ENCODE measurements around the gene L3HYPDH.

L3HYPDH gene

DNA sequence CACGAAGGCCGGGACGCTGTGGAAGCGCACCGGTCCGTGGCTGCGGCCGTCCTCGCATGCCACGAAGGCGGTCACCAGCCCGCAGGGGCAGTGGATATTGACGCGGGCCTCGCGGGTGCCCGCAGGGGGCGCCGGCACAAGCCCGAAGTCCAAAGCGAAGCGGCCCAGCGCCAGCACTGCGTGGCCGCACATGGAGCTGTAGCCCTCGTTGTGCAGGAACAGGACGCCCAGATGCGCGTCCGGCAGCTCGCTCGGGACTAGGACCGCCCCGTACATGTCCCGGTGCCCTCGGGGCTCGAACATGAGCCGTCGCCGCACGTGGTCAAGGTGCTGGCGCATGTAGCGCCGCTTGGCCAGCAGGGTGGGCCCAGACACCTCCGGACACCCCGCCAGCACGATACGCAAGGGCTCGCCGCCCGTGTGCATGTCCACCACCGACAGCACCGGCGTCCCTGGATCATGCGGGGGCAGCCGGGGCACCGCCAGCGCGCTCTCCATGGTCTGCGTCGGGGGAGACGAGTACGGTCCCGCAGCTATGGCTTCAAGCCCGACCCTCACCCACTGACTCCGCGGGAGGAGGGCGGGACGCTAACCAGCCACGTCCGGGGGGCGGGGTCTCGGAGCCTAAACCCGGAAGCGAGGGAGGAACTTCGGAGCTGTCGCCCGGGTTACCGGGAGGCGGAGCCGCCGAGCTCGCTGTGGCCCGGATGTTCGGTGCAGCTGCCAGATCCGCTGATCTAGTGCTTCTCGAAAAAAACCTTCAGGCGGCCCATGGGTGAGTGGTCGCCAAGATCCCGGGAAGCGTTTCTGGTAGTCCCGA is at the start of gene L3HYPDH, which contains the start of gene JKAMP:
Gene L3HYPDH (minus strand): TSS at position 590 of the 820 bp plus-strand sequence. CDS start 92 bp downstream, at position 498.
Gene JKAMP (plus strand): TSS at position 699 of the 820 bp plus-strand sequence. CDS start 73 bp downstream, at position 772.
- DNase-seq (ENCODE audit: low spot score) = peak; percentile 96

DNA sequence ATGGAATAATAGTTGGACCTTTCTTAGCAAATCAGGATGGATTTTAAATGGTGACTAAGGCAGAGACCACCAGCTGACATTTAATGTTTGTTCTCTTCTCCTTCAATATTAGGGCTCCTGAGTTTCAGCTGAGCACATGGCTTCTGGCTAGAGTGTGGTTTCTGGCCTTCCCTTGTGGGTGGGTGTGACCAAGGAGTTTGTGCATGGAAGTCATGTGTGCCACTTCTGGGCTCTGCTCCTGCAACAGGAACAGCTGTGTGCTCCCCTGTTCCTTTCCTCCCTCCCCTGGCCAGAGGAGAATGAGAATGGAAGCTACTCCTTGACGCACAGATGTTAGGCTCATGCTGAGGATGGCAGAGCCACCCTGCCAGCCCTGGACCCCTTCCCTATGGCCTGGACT is 48.2 kb upstream of the L3HYPDH start:
- DNase-seq (ENCODE audit: low spot score) = no peak

DNA sequence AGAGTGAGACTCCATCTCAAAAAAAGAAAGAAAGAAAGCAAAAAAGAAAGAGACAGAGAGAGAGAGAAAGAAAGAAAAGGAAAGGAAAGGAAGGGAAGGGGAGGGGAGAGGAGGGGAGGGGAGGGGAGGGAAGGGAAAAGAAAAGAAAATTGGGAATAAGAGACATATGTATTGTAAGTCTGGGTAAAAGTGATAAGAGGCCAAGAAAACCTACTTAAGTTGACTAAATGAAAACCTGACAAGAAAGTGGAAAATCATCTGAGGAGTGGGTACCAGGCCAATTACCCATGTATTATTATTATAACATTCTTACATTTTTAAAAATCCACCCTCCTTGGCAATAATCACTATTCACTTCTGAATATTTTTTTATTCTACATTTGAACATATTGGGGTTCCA is 46.1 kb upstream of the L3HYPDH start:
- no peak for DNase-seq (ENCODE audit: low spot score)

DNA sequence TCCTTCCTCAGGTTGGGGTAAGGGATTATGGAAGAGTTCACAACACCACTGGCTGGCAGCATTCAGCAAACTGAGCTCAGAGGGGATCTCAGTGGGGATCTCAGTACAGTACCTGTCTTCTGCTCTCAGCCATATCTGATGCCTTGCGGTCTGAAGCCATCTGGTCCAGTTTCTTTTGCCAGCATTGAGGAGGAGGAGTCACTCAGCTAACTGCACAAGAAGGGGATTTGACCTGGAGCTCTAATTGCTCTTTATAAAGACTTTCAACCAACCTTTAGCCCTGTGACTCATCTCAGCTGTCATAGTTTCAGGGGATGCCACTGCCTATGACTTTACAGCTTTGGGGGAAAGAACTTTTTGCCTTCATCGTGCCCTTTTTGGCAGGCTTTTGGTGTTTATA is 45.0 kb upstream of the L3HYPDH start:
- no peak for DNase-seq (ENCODE audit: low spot score)

DNA sequence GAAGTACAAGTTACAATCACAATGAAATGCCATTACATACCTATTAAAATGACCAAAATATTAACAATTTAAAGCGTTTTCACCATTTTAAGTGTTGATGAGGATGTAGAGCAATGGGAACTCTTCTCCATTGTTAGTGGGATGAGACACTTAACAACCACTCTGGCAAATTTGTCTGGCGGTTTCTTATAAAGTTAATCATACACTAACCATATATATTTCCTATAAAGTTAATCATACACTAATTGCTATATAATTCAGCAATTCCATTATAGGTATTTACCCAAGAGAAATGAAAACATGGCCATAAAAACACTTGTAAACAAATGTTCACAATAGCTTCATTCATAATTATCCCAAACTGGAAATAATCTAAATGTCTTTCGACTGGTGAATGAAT is 36.0 kb upstream of the L3HYPDH start:
- DNase-seq (ENCODE audit: low spot score) = no peak

DNA sequence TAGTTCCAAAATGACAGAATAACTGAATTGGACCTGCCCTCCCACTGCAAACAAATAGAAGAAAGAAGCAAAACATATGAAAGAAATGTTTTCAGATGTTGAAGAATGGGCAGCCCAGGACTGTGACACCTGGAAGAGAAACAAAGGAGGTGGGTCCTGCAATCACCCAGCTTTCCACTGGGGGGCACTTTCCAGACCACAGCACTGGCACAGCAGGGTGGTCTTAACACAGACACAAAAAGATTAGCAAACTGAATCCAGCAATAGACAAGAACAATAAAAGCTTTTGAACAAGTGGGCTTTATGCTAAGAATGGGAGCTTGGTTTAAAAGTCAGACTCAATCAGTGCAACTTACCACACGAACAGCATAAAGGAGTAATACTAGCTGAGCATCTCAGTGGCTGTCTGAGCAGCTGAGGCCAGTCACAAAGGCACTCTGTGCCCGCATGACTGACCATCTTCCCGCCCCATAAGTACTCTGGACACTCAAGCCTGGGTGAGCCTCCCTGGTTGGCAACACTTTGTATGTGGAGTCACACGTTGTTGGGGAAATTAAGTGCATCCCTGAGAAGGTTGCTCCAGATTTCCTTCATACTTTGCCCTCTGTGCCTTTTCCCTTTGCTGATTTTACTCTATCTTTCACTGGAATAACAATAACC is 27.8 kb upstream of the L3HYPDH start:
- DNase-seq (ENCODE audit: low spot score) = peak; percentile 60

DNA sequence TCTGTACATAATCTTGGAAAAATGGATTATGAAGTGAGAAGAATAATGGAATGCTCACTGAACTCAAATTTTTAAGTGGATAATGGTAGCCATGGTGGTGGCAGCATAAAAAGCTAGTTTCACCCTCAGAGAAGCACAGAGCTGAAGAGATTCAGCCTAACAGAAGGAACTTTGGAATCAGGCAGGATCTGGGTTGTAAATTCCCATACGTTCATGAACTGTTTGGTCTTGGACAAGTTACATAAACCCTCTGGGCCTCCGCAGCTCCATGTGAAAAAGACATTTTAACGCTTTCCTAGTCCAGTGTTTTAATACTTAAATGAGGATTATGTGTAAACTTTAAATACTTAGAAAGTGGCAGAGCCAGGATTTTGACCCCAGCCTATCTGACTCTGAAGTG is 26.8 kb upstream of the L3HYPDH start:
- no peak for DNase-seq (ENCODE audit: low spot score)

DNA sequence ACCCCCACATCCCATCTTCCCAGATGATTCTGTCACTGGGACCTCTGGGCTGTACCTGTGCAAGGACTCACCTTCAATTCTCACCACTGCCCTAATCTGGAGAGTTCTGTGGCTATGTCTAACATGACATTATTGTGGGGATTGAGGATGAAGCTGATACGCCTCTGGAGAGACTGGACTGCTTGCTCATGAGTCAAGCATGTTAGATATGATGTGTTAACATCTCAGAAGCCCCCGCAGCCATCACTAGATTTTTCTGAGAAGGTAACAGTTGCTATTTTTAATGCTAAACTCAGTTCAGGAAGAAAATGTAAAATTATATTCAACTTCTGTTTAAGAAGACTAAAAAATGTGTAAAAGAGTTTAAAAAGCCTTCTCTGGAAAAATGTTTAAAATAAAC is 25.8 kb upstream of the L3HYPDH start:
- DNase-seq (ENCODE audit: low spot score) = no peak

DNA sequence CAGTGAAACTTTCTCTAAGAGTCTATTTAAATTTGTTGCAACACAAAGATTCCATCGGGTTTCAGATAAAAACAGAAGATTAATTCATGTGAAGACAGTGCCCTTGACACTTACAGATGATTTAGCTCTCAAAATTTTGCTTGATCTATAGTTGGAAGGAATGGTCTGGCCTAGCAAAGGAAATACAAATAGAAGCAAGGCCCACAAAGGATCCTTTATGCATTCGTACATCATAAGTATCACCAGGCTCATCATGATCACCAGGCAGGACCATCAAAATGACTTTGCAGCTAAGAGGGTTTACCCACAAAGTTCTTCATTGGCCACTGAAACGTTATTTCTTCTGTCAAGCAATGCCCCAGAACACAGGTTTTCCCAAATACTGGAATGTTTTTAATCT is 24.9 kb upstream of the L3HYPDH start:
- no peak for DNase-seq (ENCODE audit: low spot score)

DNA sequence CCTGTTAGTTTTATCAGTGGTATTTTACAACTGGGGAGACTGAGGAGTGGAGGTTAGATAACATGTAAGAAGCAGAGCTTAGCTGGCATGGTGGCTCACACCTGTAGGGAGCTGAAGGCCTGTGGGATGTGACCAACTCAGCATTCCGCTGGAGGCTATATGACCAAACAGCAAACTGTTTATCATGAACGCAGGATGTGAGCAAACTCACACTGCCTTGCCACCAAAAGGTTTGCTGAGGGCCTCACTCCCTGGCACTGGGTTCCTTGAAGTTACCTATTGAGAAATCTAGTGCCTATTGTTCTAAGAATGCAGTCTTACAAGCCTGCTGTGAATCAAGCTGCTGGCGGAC is 23.5 kb upstream of the L3HYPDH start:
- no peak for DNase-seq (ENCODE audit: low spot score)

DNA sequence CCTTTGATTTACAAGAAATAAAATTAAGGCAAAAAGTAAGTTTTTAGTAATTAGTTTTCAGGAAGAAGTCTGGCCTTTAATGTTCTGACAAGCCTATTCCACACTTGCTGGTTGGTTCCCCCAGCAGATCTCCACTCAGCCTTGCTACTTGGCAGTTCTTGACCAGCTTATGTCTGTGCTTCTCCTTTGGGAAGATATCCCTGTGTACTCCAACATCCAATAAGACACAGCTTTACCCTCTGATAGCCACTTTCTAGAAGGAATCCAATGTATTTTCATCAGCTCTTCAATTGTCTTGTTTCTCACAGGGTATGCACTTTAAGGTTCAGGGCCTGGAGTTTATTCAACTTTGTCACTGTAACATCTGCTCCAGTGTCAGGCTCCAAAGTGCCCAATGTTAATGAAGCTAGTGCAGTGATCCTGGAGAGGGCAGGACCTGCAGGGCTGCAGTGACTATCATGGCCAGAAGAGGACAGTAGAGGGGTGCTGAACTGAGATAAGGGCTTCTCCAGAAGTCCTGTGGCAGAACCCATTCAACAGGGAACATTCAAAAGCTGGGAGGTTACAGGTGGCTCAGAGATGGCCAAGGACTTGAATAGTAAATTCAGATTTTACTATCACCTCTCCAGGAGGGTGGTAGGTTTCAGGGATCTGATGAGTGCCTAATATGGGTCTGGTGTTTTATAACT is 23.0 kb upstream of the L3HYPDH start:
- DNase-seq (ENCODE audit: low spot score) = peak; percentile 66

DNA sequence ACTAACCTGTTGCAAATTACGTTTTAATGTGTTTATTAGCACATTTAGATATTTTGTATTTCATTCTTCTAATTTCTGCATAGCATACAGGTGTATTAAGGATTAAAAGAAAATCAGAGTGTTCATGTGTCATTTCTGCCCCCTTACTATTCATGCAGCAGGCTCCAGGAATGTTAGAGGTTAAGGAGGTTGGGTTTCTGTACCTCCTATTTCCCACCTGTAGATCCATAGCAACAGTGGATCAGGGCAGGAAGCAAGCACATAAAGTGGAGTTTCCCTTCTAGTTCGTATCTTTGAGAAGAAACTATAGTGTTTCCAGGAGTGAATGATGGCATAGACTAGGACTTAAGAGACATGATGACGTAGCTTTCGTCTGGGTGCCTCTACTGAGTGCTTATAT is 19.0 kb upstream of the L3HYPDH start:
- no peak for DNase-seq (ENCODE audit: low spot score)

DNA sequence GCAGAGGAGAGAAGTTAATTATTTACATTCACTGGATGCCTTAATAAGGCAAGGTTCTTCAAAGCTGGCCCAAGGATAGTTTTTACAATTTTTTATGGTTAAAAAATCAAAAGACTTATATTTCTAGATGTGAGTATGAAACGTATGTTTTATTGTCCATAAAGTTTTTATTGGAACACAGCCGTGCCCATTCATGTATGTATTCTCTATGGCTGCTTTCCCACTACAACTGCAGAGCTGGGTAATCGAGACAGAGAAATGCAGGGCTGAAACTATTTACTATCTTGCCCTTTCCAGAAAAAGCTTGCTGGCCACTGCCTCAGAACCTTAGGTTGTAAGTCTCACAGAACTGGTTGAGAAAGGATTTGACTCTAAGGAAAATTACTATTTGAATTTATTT is 16.5 kb upstream of the L3HYPDH start:
- no peak for DNase-seq (ENCODE audit: low spot score)

DNA sequence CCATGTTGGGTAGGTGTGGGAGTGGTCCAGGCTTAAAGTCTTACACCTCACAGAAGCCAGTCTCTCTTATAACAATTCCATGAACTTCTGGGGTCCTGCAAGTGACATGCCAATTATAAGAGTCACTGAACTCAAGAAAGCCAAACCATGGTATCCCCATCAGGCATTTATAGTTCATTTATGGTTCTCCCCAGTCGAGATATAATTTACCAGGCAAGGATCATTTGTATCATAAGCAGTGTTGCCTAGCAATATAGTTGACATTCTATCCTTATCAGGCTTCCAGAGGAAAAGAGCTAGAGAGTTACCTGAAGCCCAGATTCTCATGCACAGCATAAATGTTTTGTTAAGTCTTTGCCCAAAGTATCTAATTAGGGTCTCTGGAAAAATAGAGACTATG is 8.2 kb upstream of the L3HYPDH start:
- DNase-seq (ENCODE audit: low spot score) = no peak

DNA sequence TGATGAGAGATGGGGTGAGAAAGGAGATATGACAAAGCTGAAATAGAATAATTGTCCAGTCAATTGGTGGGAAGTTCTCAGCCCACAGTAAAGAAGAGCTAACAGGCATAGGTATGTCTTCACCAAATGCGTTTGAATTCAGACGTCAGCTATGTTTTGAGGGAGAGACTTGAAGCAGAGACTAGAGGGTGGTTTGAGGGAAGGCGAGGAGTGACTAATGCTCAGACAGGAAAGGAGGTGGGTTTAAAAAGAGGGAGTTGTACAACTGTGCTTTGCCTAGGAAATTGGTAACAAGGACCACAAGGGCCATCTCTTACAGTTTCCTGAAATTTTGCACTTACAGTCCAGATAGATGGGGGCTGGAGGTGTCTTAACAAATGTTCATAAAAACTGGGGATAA is 6.5 kb upstream of the L3HYPDH start:
- no peak for DNase-seq (ENCODE audit: low spot score)

DNA sequence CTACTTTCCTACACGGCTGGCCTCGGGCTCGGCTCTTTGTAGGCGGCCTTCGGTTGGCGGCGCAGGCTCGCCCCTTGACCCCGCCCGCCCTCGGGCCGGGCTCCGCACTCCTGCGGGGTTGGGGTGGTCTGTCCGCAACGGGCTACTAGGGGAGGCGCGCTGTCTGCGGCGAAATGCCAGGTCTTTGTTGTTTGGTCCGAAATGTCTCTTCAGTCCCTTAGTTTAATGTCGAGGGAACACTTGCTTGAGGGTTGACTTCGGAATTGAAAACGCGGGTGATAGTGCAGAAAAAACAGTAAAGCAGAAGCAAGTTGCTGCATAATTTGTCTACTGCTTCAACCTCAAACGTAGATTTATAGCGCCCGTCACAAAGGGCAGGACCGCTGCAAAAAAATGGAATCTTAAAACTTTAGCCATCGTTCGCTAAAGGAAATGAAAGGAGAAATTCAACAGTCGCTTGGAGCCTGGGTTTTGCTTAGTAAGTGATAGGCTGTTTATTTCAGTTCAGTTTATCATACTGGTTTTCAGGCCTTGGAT is 499 bp upstream of the L3HYPDH start:
- no peak for DNase-seq (ENCODE audit: low spot score)

DNA sequence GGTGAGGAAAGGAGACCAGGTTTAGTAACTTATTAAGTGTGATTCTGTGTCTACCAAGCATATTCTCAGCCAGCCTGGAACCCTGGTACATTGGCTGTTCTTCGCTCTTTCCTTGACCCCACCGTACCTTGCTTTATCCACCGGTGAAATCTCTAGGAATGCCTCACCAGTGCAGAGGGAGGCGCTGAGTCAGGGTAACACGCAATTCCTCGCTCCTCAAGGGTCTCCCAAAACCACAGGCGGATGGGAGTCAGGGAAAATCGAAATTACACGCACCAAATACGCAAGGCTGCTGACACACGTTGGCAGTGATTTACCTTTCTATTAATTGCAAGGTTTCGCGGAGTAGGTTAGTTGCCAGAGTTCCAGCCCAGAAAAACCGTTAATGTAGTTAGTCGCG is 845 bp downstream of the L3HYPDH start:
- peak; percentile 91 for DNase-seq (ENCODE audit: low spot score)

DNA sequence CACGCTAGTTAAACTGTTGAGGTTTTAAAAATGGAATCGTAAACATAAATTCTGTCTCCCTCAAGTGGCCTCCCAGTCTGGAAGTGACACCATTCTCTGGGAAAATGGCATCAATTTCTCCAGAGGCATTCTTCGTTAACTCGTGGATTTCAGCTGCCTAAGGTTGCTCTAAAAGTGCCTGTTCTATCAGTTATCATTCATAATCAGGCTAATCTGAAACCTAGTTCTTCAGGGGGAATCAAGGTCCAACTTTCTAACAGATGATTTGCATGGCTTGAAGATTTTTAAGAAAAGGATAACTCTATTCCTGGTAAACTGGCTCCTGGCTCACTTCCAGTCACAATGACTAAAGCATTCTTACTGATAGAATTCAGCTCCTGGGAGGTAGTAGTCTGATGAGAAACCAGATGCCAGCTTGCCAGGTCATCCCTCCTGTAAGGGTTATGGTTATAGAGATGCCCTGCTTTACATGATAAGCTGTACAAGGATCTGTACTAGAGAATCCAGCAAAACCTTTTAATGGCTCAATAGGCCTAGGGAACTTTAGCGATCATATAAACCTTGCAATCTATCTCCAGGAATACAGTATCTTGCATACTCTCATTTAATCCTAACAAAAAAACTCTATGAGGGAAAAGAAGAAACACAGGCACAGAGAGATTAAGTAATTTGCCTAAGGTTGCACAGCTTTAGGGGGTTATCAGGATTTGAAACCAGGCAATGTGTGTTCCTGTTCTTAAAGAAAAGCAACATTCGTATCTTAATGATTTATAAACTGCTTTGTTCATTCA is 1.5 kb downstream of the L3HYPDH start:
- DNase-seq (ENCODE audit: low spot score) = peak; percentile 97

DNA sequence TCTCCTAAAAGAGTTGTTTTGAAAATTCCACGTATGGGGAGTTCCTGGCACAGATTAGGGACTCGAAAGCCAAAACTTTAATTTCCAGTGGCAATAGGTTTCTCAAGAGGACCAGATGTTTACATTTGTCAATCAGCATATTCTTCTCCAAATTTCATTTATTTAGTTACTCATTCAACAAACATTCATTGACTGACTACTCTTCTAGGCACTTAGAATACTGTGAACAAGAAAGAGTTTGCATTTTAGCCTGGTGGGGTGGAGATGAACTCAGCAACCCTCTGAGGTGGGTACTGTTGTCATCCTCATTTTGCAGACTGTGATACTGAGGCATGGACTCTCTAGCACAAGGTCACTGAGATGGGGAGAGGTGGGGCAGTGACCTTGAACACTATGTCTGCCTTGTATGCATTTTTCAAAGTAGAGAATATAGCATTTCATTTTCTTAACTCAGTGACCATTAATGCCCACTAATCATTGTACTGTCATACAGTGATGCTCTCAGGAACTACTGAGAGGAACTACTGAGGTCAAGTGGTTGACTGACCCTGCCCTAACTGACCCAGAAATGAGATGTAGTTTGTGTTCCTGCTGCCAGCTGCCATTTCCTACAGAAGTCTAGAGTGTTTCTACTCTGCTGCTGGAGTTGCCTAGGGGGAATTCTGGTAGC is 2.2 kb downstream of the L3HYPDH start:
- peak; percentile 46 for DNase-seq (ENCODE audit: low spot score)

DNA sequence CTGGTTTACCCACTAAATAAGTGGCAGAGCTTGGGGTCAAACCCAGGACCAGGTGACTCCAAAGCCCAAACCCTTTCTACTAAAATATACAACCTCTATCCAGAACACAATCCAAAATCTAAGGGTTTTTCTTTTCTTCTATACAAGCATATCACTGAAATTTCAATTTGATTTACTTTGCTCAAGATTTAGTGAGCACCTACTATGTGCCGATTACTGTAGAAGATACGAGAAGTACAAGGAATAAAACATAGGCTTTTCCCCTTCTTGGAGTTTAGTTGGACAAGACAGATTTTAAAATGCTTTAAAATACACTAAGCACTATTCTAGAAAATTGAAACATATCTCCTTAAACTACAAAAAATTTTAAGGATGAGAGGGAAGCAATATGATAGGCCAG is 2.8 kb downstream of the L3HYPDH start:
- no peak for DNase-seq (ENCODE audit: low spot score)

DNA sequence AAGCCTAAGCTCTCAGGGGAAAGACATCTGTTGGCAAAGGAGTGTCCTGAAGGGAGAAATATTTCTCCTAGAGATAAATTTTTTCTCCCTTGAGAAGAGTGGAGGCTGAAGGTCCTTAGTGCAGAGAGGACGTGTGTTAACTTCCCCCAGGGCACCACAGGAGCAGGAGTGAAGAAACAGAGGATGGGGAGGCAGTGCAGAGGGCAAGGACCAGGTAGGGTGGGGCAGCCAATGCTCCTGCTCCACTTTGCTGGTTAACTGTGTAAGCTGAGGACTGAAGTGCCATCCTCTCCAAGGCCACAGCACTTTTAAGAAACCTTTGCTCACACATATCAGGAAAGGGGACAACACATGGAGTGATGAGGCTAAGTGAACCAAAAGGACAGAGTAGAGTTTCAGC is 4.0 kb downstream of the L3HYPDH start:
- DNase-seq (ENCODE audit: low spot score) = no peak
